Glutamatergic neuron (in vitro differentiated cells): ENCODE data around the gene POU2F1. TPM values are rescaled to one million over a fixed set of nuclear protein-coding genes. Genes with fewer than 3 reads are reported as not detected.

Experiments
- DNase-seq: peaks from one replicate; pipeline ENCODE4 v3.0.0; 2022
- H3K27ac Mint-ChIP-seq: one replicate; pipeline ENCODE4 v1.8.0; 2020; ENCODE audit warnings: mild to moderate bottlenecking, mixed read lengths, inconsistent platforms; ENCODE audit not compliant: unreplicated experiment
- H3K27me3 Mint-ChIP-seq: one replicate; pipeline ENCODE4 v1.8.0; 2020; ENCODE audit warnings: mild to moderate bottlenecking, moderate library complexity, mixed read lengths, inconsistent platforms; ENCODE audit not compliant: unreplicated experiment
- H3K36me3 Mint-ChIP-seq: one replicate; pipeline ENCODE4 v1.8.0; 2020; ENCODE audit warnings: mild to moderate bottlenecking, mixed read lengths, inconsistent platforms; ENCODE audit not compliant: unreplicated experiment
- H3K4me1 Mint-ChIP-seq: one replicate; pipeline ENCODE4 v1.8.0; 2020; ENCODE audit warnings: mild to moderate bottlenecking, low read depth, mixed read lengths, inconsistent platforms; ENCODE audit not compliant: unreplicated experiment
- H3K4me3 Mint-ChIP-seq: one replicate; pipeline ENCODE4 v1.8.0; 2020; ENCODE audit warnings: mild to moderate bottlenecking, mixed read lengths, inconsistent platforms; ENCODE audit not compliant: unreplicated experiment
- H3K9me3 Mint-ChIP-seq: one replicate; pipeline ENCODE4 v1.8.0; 2020; ENCODE audit warnings: mild to moderate bottlenecking, moderate library complexity, mixed read lengths, inconsistent platforms; ENCODE audit not compliant: unreplicated experiment
- CTCF ChIP-seq: fragments of 200-600 bp; sonication (generic); IDR thresholded peaks from one replicate; pipeline ENCODE4 v1.5.0; 2021; ENCODE audit not compliant: partially characterized antibody, unreplicated experiment
- total RNA-seq: library from RNA; stranded (reverse); fragmentation: NEBNext Ultra II Directional; extraction: Animal tissue kit (Norgen Biotek cat#: 25700); gene quantifications from one replicate; pipeline ENCODE4 v1.2.1, GENCODE V29; 2021; ENCODE audit not compliant: unreplicated experiment

POU2F1 gene
- total RNA-seq, 1 donor from 2014 or later: 37.7 TPM

GRCh38 chr1:167230437-167230836 is 9.8 kb downstream of the POU2F1 start:
- no peaks in the 10 kb centered on the region for H3K36me3 Mint-ChIP-seq
- peaks cover 10% of the 10 kb centered on the region for H3K4me1 Mint-ChIP-seq
- no peak overlapping the region for H3K4me3 Mint-ChIP-seq
- DNase-seq: no peak
- H3K9me3 Mint-ChIP-seq: no peaks in the 10 kb centered on the region
- no peak for TF ChIP-seq CTCF
- H3K27ac Mint-ChIP-seq: no peak overlapping the region
- no peaks in the 10 kb centered on the region for H3K27me3 Mint-ChIP-seq

GRCh38 chr1:167231873-167232450 is 11.3 kb downstream of the POU2F1 start:
- H3K4me1 Mint-ChIP-seq: peaks cover 14% of the 10 kb centered on the region
- no peak overlapping the region for H3K27ac Mint-ChIP-seq

GRCh38 chr1:167232801-167233200 is 12.1 kb downstream of the POU2F1 start:
- Mint-ChIP-seq H3K4me3 (no peak overlapping the region), H3K36me3 (no peaks in the 10 kb centered on the region), H3K27ac (no peak overlapping the region), H3K4me1 (peaks cover 16% of the 10 kb centered on the region), H3K27me3 (no peaks in the 10 kb centered on the region), H3K9me3 (no peaks in the 10 kb centered on the region)
- no peak for DNase-seq
- no peak for TF ChIP-seq CTCF

More at GRCh38 chr1:167231873-167232450, 11.3 kb downstream of the POU2F1 start:
- no peak for TF ChIP-seq CTCF
- Mint-ChIP-seq H3K36me3 (no peaks in the 10 kb centered on the region), H3K9me3 (no peaks in the 10 kb centered on the region), H3K4me3 (no peak overlapping the region), H3K27me3 (no peaks in the 10 kb centered on the region)
- DNase-seq: no peak

- no peak for TF ChIP-seq CTCF
These were observed 12.7 kb downstream of the POU2F1 start for GRCh38 chr1:167233373-167233772.

GRCh38 chr1:167237000-167237399 is 16.3 kb downstream of the POU2F1 start:
- Mint-ChIP-seq H3K27me3 (no peaks in the 10 kb centered on the region), H3K9me3 (no peaks in the 10 kb centered on the region), H3K4me1 (peaks cover 20% of the 10 kb centered on the region), H3K36me3 (no peaks in the 10 kb centered on the region), H3K27ac (no peak overlapping the region), H3K4me3 (no peak overlapping the region)
- DNase-seq: no peak
- no peak for TF ChIP-seq CTCF

More at GRCh38 chr1:167233373-167233772, 12.7 kb downstream of the POU2F1 start:
- no peaks in the 10 kb centered on the region for H3K36me3 Mint-ChIP-seq
- H3K4me3 Mint-ChIP-seq: no peak overlapping the region
- no peak for DNase-seq
- H3K27me3 Mint-ChIP-seq: no peaks in the 10 kb centered on the region
- H3K9me3 Mint-ChIP-seq: no peaks in the 10 kb centered on the region
- H3K4me1 Mint-ChIP-seq: peaks cover 16% of the 10 kb centered on the region
- H3K27ac Mint-ChIP-seq: no peak overlapping the region
